Fibroblast of villous mesenchyme (primary cell): ENCODE results near the gene C1QTNF6. TPM values are rescaled to one million over a fixed set of nuclear protein-coding genes. Genes with fewer than 3 reads are reported as not detected.

Experiments
- DNase-seq: peaks from one replicate; pipeline ENCODE4 v3.0.0-alpha.2; 2010; ENCODE audit warnings: low read depth
- H3K4me3 ChIP-seq: 2 replicates; pipeline ENCODE4 v1.5.1; 2011; ENCODE audit warnings: low read depth, mild to moderate bottlenecking, low read length
- total RNA-seq: library from RNA; depleted of rRNA; stranded (reverse); fragments of >200 nt; gene quantifications from 2 replicates; pipeline ENCODE4 v1.2.3, GENCODE V29; 2012
- TF ChIP-seq, protein P1 (sequence below): IDR thresholded peaks from 2 replicates; pipeline ENCODE4 v1.5.1; 2012; ENCODE audit warnings: low read depth, mild to moderate bottlenecking, low read length; ENCODE audit not compliant: insufficient read depth

The C1QTNF6 gene
- total RNA-seq, 1 donor = 9.5 TPM

DNA sequence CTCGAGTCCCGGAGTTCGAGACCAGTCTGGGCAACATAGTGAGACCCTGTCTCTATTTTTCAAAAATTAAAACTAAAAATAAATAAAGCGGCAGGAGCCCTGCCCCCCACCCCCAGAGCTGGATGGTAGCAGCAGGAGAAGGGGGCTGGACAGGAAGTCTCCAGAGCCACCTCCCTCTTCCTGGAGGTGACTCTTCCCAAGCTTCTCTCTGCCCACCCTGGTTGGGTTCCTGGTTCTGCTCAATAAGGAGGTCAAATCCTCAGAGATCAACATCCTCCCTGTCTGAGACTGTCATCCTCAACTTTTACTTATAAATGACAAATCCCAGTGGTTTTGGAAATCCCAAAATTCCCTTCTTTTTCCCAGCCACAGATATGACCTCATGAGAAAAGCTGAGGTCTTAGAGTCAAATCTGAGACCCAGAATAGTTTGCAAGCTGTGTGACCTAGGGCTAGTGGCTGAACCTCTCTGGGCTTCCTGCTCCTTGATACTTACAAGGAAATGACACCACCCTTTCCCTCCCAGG, 987 bp downstream of the C1QTNF6 start:
- H3K4me3 ChIP-seq = peak overlapping the region; percentile 72
- TF ChIP-seq, protein P1, sequence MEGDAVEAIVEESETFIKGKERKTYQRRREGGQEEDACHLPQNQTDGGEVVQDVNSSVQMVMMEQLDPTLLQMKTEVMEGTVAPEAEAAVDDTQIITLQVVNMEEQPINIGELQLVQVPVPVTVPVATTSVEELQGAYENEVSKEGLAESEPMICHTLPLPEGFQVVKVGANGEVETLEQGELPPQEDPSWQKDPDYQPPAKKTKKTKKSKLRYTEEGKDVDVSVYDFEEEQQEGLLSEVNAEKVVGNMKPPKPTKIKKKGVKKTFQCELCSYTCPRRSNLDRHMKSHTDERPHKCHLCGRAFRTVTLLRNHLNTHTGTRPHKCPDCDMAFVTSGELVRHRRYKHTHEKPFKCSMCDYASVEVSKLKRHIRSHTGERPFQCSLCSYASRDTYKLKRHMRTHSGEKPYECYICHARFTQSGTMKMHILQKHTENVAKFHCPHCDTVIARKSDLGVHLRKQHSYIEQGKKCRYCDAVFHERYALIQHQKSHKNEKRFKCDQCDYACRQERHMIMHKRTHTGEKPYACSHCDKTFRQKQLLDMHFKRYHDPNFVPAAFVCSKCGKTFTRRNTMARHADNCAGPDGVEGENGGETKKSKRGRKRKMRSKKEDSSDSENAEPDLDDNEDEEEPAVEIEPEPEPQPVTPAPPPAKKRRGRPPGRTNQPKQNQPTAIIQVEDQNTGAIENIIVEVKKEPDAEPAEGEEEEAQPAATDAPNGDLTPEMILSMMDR = no peak
- peak; percentile 31 for DNase-seq

DNA sequence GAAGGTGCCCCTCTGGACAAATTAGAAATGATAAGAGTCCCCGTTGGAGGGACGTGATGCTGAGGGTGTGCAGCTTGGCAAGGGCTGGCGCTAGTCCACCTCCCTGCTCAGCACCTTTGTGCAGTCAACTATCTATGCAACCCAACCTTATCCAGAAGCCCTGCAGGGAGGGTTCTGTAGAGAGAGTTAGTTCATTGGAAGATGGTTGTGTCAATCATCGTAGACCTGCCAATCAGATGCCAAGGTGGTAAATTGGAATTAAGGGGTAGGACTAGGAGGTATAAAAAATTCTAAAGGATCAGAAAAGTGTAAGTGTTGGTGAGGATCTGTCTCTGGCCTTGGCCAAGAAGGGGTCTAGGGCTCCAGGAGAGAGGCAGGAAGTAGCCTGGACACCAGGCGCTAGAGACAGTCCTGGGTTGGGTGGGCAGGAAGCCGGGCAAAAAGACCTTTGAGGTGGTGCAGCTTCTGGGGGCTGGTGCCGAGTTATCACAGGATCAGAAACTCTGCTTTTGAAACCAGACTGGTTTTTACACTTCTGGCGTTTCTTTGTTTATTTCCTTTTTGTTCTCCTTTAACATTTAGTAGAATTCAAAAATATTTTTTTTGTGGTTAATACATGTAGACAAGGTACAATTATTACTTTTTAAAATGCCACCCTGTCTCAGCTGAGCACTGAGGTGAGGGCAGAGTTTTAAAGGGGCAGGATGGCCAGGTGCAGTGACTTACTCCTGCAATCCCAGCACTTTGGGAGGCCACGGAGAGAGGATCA, 1.6 kb downstream of the C1QTNF6 start:
- H3K4me3 ChIP-seq = peak overlapping the region; percentile 72
- DNase-seq = peak; percentile 87

DNA sequence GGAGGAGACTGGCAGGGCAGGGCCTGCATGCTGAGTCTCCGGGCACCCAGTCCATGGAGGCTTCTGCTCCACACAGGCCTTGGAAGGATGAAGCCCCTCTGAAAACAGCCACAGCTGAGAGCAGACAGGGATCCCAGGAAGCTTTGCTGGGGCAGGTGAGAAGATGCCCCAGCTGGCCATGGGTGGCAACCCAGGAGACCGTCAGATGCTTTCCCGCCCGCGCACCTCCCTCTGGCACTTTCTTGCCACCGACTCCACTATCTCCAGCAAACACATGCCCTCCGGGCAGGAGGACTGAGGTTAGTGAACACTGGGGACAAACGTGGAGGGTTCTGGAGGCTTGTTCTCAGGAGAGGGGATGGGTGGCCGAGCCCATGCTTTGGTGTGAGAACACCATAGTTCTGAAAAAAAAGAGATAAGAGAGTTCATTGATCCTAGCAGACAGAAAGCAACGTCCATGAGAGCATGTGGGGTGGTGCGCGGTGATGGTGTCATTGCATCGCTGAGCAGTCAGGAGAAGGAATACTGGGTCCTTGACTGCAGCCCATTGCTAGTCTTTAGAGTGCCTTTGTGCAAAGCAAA, 2.3 kb downstream of the C1QTNF6 start:
- no peak for DNase-seq
- TF ChIP-seq, protein P1 = no peak
- H3K4me3 ChIP-seq = no peak overlapping the region

More for the DNA sequence above, 1.6 kb downstream of the C1QTNF6 start:
- TF ChIP-seq, protein P1 = no peak

DNA sequence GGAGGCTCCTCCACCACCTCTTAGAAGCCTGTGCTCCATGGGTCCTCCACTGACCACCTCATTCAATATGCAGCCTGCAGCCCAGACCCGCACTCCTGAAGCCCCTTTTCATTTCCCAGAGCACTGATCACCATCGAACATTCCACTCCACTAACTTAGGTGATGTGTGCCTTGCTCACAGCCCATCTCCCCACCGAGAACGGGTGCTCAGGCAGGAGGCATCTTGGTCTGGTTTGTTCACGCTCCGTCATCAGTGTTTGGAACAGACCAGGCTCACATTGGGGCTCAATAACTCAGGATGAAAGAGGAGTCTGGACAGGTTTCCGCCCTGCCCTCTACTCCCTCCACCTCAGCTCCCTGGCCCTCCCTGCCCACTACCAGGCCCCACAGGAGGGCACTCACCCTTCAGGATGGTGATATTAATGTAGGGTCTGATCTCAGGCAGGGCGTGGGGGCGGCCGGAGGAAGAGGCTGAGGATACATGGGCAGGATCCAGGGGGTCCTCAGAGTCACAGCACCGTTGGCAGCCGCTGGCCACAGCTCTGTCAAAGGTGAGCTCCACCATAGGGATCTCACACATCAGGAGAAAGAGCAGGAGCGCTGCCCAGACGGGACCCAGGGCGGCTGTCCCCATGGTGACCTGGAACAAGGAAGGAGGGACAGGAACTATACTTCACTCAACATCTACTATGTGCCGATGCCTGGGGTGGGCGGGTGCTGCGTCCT, 3.1 kb downstream of the C1QTNF6 start:
- H3K4me3 ChIP-seq = no peak overlapping the region
- TF ChIP-seq, protein P1 = no peak
- no peak for DNase-seq

DNA sequence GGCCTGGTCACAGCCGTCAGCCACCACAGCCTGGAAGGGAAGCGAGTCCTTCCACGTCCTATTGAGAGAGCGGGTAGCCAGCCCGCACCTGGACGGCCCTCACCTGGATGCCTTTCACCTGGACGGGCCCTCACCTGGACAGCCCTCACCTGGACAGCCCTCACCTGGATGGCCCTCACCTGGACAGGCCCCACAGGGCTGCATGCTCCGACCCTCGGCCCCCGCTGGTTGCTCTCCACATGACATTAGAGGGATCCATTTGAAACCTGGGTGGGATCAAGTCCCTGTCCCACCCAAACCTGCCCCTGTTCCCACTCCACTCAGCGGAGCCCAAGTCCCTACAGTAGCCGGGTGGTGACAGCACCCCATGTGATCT, 3.7 kb downstream of the C1QTNF6 start:
- DNase-seq = no peak
- TF ChIP-seq, protein P1 = no peak
- no peak overlapping the region for H3K4me3 ChIP-seq

DNA sequence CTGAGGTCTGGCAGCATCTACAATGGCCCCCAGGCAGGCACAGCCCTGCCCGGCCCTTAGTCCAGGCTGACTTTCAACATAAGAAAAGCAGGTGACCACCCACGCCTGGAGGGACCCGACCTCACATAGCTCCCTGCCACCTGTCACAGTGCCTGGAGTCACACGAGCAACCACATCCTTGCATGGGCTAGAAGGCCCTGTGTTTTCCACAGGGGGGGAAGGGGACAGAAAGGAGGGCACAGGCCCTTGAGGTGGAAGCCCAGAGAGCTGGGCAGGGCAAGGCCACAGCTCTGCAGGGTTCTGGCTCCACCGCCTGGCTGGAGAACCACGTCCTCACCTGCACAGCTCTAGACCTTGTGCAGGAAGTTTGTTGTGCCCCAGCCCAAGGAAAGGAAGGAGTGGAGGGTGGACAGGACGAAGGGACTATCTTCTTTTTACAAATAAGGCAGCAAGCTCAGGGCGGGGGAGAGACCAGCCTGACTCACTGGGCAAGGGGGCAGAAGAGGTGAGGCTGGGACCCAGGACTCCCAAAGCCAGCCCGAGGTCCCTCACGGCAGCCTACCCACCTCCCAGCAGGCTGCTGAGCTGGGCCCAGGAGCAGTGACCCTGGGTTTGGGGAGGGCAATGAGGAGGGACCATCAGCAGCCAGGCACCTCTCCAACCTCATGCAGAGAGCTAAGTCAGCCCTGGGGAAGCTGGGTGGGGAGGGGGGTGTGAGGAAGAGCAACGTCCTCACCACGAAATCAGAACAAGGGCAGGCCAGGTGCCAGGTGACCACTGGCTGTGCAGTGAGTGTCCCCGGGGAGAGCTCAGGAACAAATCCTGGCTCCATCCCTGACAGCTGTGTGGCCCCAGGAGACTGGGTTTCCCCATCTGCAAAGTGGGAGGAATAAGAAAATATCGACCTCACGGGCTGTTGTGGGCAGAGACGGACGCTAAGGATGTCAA, 4.3 kb downstream of the C1QTNF6 start:
- no peak overlapping the region for H3K4me3 ChIP-seq
- TF ChIP-seq, protein P1 = no peak
- no peak for DNase-seq
